ENCODE measurements around the gene ZNF638.
"Not testable (repeated sequence)": the region's sequence is repeated elsewhere in the genome, so short reads cannot be mapped to it uniquely, and the experiment has no call there.

Gene ZNF638

GRCh38 chr2:71402427-71402826 lies 70.8 kb downstream of the ZNF638 start:
- no peak for DNase-seq

DNA sequence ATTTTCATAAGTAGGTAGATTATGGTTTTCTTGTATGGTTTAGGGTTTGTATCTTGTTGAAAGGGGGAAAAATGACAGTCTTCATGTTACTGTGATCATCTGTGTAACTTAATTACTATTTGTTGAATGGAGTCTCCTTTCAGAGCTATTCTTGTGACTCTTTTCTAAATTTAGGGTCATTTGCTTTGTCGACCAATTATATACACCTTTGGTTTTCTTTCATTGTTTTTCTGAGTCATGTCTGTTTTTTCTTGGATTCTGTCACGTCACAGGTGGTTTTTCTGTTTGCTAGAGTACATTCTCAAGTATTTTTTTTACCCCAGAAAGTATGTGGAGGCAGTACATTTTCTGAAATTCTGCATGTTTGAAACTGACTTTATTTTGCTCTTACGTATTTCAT lies 78.0 kb downstream of the ZNF638 start:
- no peak for DNase-seq

DNA sequence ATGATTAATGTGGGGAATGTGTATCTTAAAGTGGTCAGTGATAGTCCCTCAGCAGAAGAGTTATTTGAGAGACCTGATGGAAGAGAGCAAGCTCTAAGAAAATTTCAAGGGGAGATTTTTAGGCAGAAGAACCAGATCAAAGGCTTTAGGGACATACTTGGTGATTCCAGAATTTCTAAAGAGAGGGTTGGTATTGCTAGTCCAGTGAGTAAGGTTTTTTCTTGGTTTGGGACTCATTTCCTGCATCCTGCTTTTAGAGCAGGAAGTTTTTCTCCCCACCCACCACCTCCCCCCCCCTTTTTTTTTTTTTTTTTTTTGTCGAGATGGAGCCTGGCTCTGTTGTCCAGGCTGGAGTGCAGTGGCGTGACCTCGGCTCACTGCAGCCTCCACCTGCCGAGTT lies 79.1 kb downstream of the ZNF638 start:
- DNase-seq: no peak

- DNase-seq: not testable (repeated sequence)
These were observed 85.3 kb downstream of the ZNF638 start for GRCh38 chr2:71416866-71417265.

DNA sequence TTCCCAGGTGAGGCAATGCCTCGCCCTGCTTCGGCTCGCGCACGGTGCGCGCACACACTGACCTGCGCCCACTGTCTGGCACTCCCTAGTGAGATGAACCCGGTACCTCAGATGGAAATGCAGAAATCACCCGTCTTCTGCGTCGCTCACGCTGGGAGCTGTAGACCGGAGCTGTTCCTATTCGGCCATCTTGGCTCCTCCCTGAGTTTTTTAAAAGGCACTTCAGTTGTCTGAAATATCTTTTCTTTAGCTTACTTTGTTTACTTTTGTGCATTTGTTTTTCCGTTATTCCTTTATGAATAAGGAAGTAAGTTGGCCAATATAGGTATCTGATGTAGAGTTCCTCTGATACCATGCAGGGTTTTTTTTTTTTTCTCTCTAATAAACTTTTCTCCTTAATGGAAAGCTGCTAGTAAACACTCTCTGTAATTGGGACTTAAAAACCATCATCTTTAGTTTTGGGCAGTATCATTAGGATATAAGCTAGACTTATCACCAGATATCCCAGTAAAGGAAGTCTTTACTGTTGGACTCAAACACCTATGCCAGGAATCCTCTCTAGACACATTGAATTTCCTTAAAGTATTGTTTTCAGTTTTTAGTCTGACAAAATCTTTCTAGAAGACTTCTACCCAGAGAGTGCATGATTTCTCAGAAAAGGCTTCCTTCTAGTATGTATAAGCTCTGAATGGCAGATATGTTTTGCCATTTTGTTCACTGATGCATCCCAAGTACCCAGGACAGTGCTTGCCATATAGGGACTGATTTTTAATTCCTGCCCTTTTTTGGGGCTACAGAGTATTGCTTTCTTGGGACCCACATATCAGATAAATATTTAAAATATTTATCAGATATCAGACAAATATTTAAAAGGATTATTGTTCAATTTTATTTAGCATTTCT lies 86.0 kb downstream of the ZNF638 start:
- DNase-seq: no peak

DNA sequence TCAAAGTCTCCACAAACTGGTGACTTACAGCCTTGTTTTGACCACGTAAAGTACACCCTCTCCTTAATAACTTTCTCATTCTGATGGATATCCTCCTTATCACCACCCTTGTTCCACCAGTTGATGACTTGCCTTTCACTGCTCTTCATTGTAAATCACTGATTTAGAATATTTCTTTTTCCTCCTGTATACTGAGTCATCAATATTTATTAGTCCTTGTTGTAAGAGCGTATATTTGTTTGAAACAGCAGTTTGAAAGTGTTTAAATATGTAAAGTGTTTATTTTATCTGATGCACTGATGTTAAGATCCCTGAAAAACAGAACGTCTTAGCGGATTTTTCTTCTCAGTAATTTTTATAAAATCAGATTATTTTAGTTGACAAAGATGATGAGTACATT lies 87.6 kb downstream of the ZNF638 start:
- no peak for DNase-seq

DNA sequence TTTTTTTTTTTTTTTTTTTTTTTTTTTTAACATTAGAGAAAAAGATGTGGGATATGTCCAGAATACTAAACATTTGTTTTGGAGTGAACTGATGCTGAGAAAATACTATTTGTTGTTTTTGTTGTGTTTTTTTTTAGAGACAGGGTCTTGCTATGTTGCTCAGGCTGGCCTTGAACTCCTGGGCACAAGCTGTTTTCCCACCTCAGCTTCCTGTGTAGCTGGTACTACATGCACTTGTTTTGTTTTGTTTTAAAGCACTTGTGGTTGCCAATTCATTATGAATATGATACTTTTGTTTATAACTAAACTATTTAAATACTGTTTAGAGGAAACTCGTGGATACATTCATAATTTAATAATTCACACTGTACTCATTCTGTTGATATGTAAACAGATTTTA lies 88.4 kb downstream of the ZNF638 start:
- no peak for DNase-seq

GRCh38 chr2:71422786-71423185 lies 91.2 kb downstream of the ZNF638 start:
- no peak for DNase-seq

GRCh38 chr2:71423817-71424420 lies 92.3 kb downstream of the ZNF638 start:
- peak in 1 of 51 donors; percentile 5 for DNase-seq

GRCh38 chr2:71426721-71427120 lies 95.1 kb downstream of the ZNF638 start:
- DNase-seq: no peak

DNA sequence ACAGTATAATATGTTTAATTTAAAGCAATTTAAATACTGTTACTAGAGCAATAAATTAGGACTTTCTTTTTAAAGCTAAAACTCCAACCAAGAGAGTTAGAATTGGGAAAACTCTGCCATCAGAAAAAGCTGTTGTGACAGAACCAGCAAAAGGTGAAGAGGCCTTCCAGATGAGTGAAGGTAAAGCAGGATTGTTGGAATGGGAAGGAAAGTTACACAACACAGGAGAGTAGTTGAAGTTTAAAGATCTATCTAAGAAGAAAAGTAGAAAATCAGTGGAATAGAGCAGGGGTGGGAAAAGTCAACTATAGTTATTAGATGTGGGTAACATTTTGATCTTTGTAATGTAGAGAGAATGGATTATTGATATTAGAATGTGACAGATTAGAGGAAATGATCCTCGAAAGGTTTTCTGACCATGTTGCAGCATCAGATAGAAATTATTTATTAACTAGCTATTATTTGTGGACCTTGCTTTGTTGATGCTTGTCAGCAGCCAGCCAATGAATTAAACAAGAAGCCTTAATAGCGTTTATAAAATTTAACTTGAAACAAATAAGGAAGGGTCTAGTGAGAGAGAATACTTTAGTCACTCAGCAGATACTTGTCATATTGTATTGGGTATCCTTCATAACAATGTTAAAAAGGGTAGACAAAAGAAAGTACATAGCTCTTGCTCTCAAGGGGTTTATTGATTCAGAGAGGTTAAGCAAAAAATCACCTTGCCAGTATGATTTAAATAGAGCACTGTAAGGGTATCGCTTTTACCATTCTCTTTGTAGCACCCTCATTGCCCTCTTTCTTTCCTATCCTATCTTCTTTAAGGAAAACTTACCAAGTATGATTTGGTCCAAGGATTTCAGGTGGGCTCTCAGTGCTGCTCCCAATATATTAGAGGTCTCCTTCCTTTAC lies 97.1 kb downstream of the ZNF638 start:
- DNase-seq: no peak

DNA sequence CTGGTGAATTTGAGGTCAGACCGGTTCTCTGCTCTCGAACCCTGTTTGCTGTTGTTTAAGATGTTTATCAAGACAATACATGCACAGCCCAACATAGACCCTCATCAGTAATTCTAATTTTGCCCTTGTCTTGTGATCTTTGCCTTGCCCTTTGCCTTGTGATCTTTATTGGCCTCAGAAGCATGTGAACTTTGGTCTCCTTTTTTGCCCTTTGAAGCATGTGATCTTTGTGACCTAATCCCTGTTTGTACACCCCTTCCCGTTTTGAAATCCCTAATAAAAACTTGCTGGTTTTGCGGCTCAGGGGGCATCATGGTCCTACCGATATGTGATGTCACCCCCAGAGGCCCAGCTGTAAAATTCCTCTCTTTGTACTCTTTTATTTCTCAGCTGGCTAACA lies 113.6 kb downstream of the ZNF638 start:
- DNase-seq: not testable (repeated sequence)

- DNase-seq: no peak
These were observed 114.9 kb downstream of the ZNF638 start for GRCh38 chr2:71446505-71446904.

- DNase-seq: no peak
These were observed 117.8 kb downstream of the ZNF638 start for GRCh38 chr2:71449343-71449742.

DNA sequence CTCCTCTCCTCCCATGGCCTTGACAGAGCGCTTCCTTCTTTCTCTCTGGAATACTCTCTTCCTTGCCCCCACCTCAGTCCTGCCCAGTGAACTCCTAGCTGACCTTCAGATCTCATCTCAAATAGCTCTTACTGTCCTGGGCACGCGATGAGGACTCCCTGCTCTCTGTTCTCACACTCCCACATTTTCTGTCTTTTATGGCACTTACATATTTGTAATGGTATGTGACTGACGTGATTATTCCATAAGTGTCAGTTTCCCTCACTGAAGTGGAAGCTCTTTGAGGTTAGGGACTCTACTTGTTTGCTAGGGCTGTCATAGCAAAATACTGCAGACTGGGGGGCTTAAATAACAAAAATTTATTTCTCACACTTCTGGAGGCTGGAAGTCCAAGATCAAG lies 120.1 kb downstream of the ZNF638 start:
- no peak for DNase-seq

DNA sequence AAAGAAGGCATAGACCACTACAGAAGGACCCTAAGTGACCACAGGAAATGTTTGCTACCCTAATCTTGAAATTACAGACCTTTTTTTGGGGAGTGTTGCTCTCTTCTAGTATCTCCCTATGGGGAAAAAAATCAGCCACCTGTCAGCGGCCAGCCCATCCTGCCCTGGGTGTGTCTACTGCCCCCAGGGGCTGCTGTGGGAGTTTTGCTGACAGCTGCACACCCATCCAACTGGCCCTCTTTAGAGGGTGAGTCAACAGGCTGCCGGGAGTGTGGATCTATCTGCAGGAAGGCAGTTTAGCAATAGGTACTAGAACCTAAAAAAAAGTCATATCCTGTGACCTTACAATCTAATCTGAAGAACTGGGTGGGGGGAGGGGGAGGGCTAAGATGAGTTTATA lies 121.0 kb downstream of the ZNF638 start:
- no peak for DNase-seq

GRCh38 chr2:71453404-71454220 lies 122.0 kb downstream of the ZNF638 start, which contains the start of gene DYSF:
DYSF (plus strand) TSS chr2:71453561.
- peak in 2 of 51 donors; percentile 14 to 17 for DNase-seq

DNA sequence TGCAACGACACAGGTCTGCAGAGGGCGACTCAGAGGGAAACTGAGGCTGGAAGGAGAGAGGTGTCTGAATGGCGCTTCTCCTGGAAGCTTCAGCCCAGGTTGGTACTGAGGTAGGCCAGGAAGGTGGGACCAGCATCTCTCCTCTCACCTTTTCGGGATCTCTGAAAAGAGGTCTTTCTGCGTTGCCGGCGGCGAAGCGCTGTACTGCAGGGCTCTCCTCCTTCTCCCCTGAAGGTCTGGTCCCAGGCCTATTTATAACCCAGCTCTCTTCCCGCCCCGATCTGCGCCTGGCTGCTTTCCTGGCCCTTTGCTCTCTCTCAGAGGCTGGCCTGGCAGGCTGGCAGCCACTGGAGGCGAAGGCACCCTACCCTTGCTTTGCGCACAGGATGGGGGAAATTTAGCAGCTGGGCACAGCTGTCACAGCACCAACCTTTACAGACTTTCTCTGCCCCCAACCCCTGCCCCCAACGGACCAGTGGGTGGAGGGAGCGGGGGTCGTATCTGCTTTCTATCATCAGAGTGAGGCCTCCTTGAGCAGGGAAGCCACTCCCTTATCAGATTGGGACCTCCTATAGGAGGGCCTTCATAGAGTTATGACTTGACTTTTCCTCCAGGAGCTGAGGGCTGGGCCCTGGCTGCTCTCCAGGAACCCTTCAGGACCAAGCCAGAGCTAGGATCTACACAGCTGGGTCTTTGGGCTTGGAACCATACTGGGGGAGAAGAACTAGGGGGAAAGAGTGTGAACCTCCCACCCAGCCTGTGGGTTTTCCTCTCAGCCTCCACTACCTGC lies 122.8 kb downstream of the ZNF638 start:
- DNase-seq: no peak

DNA sequence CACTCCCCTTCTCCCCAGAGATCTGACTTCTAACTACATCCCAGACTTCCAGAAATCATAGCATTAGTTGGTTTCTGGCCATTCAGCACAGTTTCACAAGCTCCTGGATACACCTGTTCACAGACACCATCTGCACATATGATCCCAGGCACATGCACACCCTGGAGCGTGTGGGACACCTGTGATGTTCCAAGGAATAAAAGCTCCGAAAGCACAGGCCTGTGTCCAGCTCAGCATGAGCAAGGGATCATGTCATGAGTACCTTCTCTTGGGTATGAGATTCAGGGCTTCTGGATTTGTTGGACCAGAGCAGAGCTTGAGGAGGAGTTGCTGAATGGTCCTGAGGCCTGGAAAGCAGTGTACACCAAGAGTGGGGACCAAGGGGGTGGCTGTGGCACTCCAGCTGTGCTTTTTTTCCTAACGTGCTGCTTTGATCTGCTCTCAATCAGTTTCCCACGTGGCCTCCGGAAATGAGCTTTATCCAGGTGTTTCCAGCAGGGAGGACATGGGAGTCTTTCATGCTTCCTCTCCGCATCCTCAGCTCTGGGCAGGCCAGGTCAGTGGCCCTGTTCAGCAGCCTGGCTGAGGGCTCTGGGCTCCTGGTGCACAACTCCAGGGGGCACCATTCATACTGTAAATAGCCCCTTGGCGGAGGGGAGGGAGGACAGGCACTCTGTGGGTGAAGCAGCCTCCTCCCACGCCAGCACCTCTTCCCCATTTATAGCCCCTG lies 123.6 kb downstream of the ZNF638 start:
- DNase-seq: no peak

All from hypothalamus (tissue), 51 donors.